GM19324 (cell line): Measurements from ENCODE around the gene SLC17A9.

Experiments
- ATAC-seq: cut with Tn5 transposase; IDR thresholded peaks from one replicate; pipeline ENCODE4 v1.9.1; 2021; ENCODE audit warnings: mild to moderate bottlenecking, moderate library complexity; ENCODE audit not compliant: unreplicated experiment, low FRiP score

The SLC17A9 gene

GRCh38 chr20:62979310-62979709, 26.8 kb downstream of the SLC17A9 start:
- no peak for ATAC-seq

GRCh38 chr20:62979876-62980373, 27.4 kb downstream of the SLC17A9 start:
- no peak for ATAC-seq

- no peak for ATAC-seq
These were observed 28.0 kb downstream of the SLC17A9 start for GRCh38 chr20:62980380-62980960.

- ATAC-seq: no peak
These were observed 28.5 kb downstream of the SLC17A9 start for GRCh38 chr20:62980970-62981369.

GRCh38 chr20:62982124-62983075, 29.9 kb downstream of the SLC17A9 start:
- ATAC-seq: no peak

GRCh38 chr20:62983210-62983609, 30.7 kb downstream of the SLC17A9 start:
- ATAC-seq: no peak

GRCh38 chr20:62984666-62985443, 32.3 kb downstream of the SLC17A9 start:
- ATAC-seq: no peak

GRCh38 chr20:62985444-62985778, 32.9 kb downstream of the SLC17A9 start:
- ATAC-seq: no peak

- ATAC-seq: no peak
These were observed 33.8 kb downstream of the SLC17A9 start for GRCh38 chr20:62986257-62986800.

GRCh38 chr20:62987114-62987513, 34.6 kb downstream of the SLC17A9 start:
- ATAC-seq: no peak

GRCh38 chr20:62989201-62989601, 36.7 kb downstream of the SLC17A9 start:
- no peak for ATAC-seq

GRCh38 chr20:62990306-62990825, 37.9 kb downstream of the SLC17A9 start:
- no peak for ATAC-seq

- no peak for ATAC-seq
These were observed 38.8 kb downstream of the SLC17A9 start for GRCh38 chr20:62991196-62991807.

- ATAC-seq: no peak
These were observed 39.4 kb downstream of the SLC17A9 start for GRCh38 chr20:62991863-62992262.

- no peak for ATAC-seq
These were observed 41.5 kb downstream of the SLC17A9 start for GRCh38 chr20:62993856-62994494.

GRCh38 chr20:62994869-62995281, 42.4 kb downstream of the SLC17A9 start:
- no peak for ATAC-seq

- no peak for ATAC-seq
These were observed 43.0 kb downstream of the SLC17A9 start for GRCh38 chr20:62995481-62995880.

GRCh38 chr20:62995898-62996595, 43.5 kb downstream of the SLC17A9 start:
- ATAC-seq: no peak

- no peak for ATAC-seq
These were observed 44.1 kb downstream of the SLC17A9 start for GRCh38 chr20:62996596-62996982.
